Glutamatergic neuron (in vitro differentiated cells): ENCODE measurements around the gene RPL32. TPM values are rescaled to one million over a fixed set of nuclear protein-coding genes. Genes with fewer than 3 reads are reported as not detected.

Experiments
- DNase-seq: peaks from one replicate; pipeline ENCODE4 v3.0.0; 2022
- H3K27ac Mint-ChIP-seq: one replicate; pipeline ENCODE4 v1.8.0; 2020; ENCODE audit warnings: mild to moderate bottlenecking, mixed read lengths, inconsistent platforms; ENCODE audit not compliant: unreplicated experiment
- H3K27me3 Mint-ChIP-seq: one replicate; pipeline ENCODE4 v1.8.0; 2020; ENCODE audit warnings: mild to moderate bottlenecking, moderate library complexity, mixed read lengths, inconsistent platforms; ENCODE audit not compliant: unreplicated experiment
- H3K36me3 Mint-ChIP-seq: one replicate; pipeline ENCODE4 v1.8.0; 2020; ENCODE audit warnings: mild to moderate bottlenecking, mixed read lengths, inconsistent platforms; ENCODE audit not compliant: unreplicated experiment
- H3K4me1 Mint-ChIP-seq: one replicate; pipeline ENCODE4 v1.8.0; 2020; ENCODE audit warnings: mild to moderate bottlenecking, low read depth, mixed read lengths, inconsistent platforms; ENCODE audit not compliant: unreplicated experiment
- H3K4me3 Mint-ChIP-seq: one replicate; pipeline ENCODE4 v1.8.0; 2020; ENCODE audit warnings: mild to moderate bottlenecking, mixed read lengths, inconsistent platforms; ENCODE audit not compliant: unreplicated experiment
- H3K9me3 Mint-ChIP-seq: one replicate; pipeline ENCODE4 v1.8.0; 2020; ENCODE audit warnings: mild to moderate bottlenecking, moderate library complexity, mixed read lengths, inconsistent platforms; ENCODE audit not compliant: unreplicated experiment
- total RNA-seq: library from RNA; stranded (reverse); fragmentation: NEBNext Ultra II Directional; extraction: Animal tissue kit (Norgen Biotek cat#: 25700); gene quantifications from one replicate; pipeline ENCODE4 v1.2.1, GENCODE V29; 2021; ENCODE audit not compliant: unreplicated experiment
- TF ChIP-seq, protein P1 (sequence below): fragments of 200-600 bp; sonication (generic); IDR thresholded peaks from one replicate; pipeline ENCODE4 v1.5.0; 2021; ENCODE audit not compliant: partially characterized antibody, unreplicated experiment

Gene RPL32
- total RNA-seq, 1 donor from 2014 or later, result 966 TPM

- no peak for DNase-seq
- TF ChIP-seq, protein P1, sequence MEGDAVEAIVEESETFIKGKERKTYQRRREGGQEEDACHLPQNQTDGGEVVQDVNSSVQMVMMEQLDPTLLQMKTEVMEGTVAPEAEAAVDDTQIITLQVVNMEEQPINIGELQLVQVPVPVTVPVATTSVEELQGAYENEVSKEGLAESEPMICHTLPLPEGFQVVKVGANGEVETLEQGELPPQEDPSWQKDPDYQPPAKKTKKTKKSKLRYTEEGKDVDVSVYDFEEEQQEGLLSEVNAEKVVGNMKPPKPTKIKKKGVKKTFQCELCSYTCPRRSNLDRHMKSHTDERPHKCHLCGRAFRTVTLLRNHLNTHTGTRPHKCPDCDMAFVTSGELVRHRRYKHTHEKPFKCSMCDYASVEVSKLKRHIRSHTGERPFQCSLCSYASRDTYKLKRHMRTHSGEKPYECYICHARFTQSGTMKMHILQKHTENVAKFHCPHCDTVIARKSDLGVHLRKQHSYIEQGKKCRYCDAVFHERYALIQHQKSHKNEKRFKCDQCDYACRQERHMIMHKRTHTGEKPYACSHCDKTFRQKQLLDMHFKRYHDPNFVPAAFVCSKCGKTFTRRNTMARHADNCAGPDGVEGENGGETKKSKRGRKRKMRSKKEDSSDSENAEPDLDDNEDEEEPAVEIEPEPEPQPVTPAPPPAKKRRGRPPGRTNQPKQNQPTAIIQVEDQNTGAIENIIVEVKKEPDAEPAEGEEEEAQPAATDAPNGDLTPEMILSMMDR, result no peak
- Mint-ChIP-seq H3K9me3 (peaks cover 2% of the 10 kb centered on the region), H3K4me1 (peaks cover 4% of the 10 kb centered on the region), H3K27ac (no peak overlapping the region), H3K36me3 (no peaks in the 10 kb centered on the region), H3K27me3 (no peaks in the 10 kb centered on the region), H3K4me3 (no peak overlapping the region)
Measured at GRCh38 chr3:12831301-12831866, 10.0 kb downstream of the RPL32 start.

DNA sequence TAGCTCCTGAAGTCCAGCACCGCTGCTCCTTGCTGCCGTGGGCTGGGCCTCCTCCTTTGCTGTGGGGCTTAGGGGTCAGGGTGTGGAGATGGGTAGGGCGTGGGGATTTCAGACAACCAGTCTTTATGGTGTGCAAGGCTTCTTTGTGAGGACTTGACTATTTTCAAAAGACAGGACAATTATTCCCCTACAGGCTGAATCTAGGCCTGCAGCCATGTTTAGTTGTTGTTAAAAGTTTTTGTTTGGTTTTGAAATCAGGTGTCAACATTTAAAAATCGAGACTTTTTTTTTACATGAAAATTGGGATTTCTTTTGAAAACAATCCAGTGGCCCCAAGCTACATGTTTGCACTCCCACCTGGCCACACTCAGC lies 10.6 kb downstream of the RPL32 start:
- Mint-ChIP-seq H3K36me3 (no peaks in the 10 kb centered on the region), H3K27me3 (no peaks in the 10 kb centered on the region), H3K4me3 (no peak overlapping the region), H3K4me1 (peaks cover 4% of the 10 kb centered on the region), H3K27ac (peak overlapping the region; percentile 38), H3K9me3 (peaks cover 2% of the 10 kb centered on the region)
- no peak for DNase-seq
- TF ChIP-seq, protein P1, result peak; percentile 59

GRCh38 chr3:12829886-12830784 lies 11.2 kb downstream of the RPL32 start:
- Mint-ChIP-seq H3K27me3 (no peaks in the 10 kb centered on the region), H3K27ac (peak overlapping the region; percentile 38), H3K36me3 (no peaks in the 10 kb centered on the region)

GRCh38 chr3:12829404-12829803 lies 12.0 kb downstream of the RPL32 start:
- no peaks in the 10 kb centered on the region for H3K36me3 Mint-ChIP-seq
- TF ChIP-seq, protein P1, result no peak
- H3K4me1 Mint-ChIP-seq, result peaks cover 4% of the 10 kb centered on the region
- DNase-seq, result no peak
- H3K27ac Mint-ChIP-seq, result no peak overlapping the region
- H3K9me3 Mint-ChIP-seq, result peaks cover 2% of the 10 kb centered on the region
- no peaks in the 10 kb centered on the region for H3K27me3 Mint-ChIP-seq
- H3K4me3 Mint-ChIP-seq, result no peak overlapping the region

More at GRCh38 chr3:12829886-12830784, 11.2 kb downstream of the RPL32 start:
- TF ChIP-seq, protein P1, result no peak
- DNase-seq, result no peak
- peaks cover 4% of the 10 kb centered on the region for H3K4me1 Mint-ChIP-seq
- H3K9me3 Mint-ChIP-seq, result peaks cover 2% of the 10 kb centered on the region
- H3K4me3 Mint-ChIP-seq, result no peak overlapping the region

GRCh38 chr3:12828751-12829150 lies 12.6 kb downstream of the RPL32 start:
- TF ChIP-seq, protein P1, result no peak
- DNase-seq, result no peak
- no peak overlapping the region for H3K27ac Mint-ChIP-seq
- peaks cover 4% of the 10 kb centered on the region for H3K4me1 Mint-ChIP-seq
- H3K9me3 Mint-ChIP-seq, result peaks cover 2% of the 10 kb centered on the region
- no peak overlapping the region for H3K4me3 Mint-ChIP-seq
- no peaks in the 10 kb centered on the region for H3K36me3 Mint-ChIP-seq
- H3K27me3 Mint-ChIP-seq, result no peaks in the 10 kb centered on the region
